ENCODE results near the gene PSMA2.

DNA sequence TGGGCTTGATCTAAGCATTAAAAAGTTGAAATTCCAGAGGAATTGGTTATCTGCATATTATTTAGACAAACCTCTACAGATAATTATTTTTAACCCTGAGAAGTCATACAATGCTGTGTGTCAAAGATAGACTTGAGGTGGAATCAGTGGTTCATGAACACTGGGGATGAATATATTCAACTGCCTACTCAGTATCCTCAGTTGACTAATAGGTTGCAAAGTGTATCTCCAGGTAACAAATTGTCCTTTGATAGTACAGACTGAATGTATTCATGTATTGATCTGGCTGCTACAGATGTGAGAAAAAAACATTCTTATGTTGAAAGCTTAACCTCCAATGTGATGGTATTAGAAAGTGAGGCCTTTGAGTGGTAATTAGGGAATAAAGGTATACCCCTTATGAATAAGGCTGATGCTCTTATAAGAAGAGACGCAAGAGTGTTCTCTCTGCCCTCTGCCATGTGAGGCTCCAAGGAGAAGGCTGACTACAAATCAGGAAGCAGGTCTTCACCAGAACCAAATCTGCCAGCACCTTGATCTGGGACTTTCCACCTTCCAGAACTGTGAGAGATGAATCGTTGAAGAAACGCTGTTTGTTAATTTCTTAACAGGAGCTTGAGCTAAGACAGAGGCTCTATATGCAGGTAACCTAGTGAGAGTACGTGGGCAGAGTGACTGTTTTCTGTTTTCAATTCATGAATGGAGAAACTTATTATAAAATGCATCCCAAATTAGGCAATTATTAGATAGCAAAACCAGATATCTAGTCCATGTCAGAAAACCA is 7.7 kb upstream of the PSMA2 start:
- no peak for TF ChIP-seq CTCF (optimal IDR thresholded peaks at IDR 0.05 in 1 of 3, IDR thresholded peaks at IDR 0.05 in 1 of 3, conservative IDR thresholded peaks at IDR 0.05 in 1 of 3; ENCODE audit: extremely low read depth in 1 of 3, insufficient read depth in 2 of 3, low read length in 3 of 3)
- no peak for TF ChIP-seq EZH2 (IDR thresholded peaks at IDR 0.05; ENCODE audit: low read length)
